Measurements from ENCODE around the gene MBD2. TPM values are rescaled to one million over a fixed set of nuclear protein-coding genes. Genes with fewer than 3 reads are reported as not detected.
A peak's percentile ranks its signal among the peaks of the same experiment; 100 is the strongest.

The MBD2 gene
- total RNA-seq, 1 experiment from 2014 or later = 37.0 TPM

DNA sequence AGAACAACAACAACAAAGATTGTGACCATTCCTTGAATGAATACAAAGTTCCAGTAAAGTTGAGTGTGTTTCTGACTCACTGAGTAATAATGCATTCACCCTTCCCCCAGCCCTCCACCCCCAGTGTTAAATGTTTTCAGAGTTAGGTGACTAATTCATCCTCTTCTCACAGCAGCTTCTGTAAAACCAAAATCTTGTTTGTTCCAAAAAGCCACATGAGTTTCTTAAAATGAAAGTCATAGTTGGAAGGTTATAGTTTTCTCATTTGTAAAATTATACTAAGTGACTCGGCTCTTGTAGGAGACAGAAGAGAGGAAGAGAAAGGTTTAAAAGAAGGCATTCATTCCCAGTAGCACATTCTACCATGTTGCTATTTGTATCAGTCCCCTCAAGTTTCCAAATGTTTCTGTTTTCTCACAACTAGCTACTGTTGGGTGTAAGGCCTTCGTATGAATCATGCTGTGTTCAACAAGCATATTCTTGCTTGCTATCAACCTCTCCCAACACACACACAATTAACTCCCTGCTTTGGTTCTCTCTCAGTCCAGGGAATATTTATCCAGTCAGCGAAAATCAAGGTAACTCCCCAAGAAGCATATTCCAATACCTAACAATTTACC lies 75.3 kb downstream of the MBD2 start:
- Histone ChIP-seq H3K4me3 (ENCODE audit: low read length) (peak overlapping the region; percentile 55), H3K4me2 (ENCODE audit: low read length) (peak overlapping the region; percentile 80), H3K27me3 (ENCODE audit: low read length) (no peaks in the 10 kb centered on the region), H3K4me1 (ENCODE audit: insufficient read depth, low read length) (peaks cover 47% of the 10 kb centered on the region), H3K79me2 (ENCODE audit: low read length) (no peaks in the 10 kb centered on the region), H2AFZ (ENCODE audit: low read length) (peak overlapping the region; percentile 52), H3K9ac (ENCODE audit: low read length) (peak overlapping the region; percentile 64), H3K36me3 (ENCODE audit: low read depth, low read length) (peaks cover under 1% of the 10 kb centered on the region; the same call in 1 of the 2 replicates), H4K20me1 (ENCODE audit: low read length) (no peaks in the 10 kb centered on the region), H3K9me3 (ENCODE audit: low read length) (no peaks in the 10 kb centered on the region), H3F3A (ENCODE audit: low read length, unreplicated experiment) (peaks cover 9% of the 10 kb centered on the region), H3K9me2 (replicated peaks; ENCODE audit: low read length) (no peaks in the 10 kb centered on the region), H3K27ac (ENCODE audit: low read length) (peak overlapping the region; percentile 96)
- ChIA-PET CTCF (interaction anchor here (0.5 to 0.6 kb wide), 2 partner anchors 121 to 240 kb away, joined by 3 to 4 read pairs; partner anchors contain the start of gene POLI), POLR2A (ENCODE audit: unreplicated experiment) (no interaction called here)
- intact Hi-C loops (cut with micrococcal nuclease) = loop anchor here (2.0 kb wide), 1 partner anchor 18 kb away; no protein-coding TSS in a partner anchor
- ATAC-seq (peak; percentile 77), DNase-seq (peak; percentile 91)
- BruUV-seq (replicated peaks) = TSS peak; percentile 50
- TF ChIP-seq, protein P1, sequence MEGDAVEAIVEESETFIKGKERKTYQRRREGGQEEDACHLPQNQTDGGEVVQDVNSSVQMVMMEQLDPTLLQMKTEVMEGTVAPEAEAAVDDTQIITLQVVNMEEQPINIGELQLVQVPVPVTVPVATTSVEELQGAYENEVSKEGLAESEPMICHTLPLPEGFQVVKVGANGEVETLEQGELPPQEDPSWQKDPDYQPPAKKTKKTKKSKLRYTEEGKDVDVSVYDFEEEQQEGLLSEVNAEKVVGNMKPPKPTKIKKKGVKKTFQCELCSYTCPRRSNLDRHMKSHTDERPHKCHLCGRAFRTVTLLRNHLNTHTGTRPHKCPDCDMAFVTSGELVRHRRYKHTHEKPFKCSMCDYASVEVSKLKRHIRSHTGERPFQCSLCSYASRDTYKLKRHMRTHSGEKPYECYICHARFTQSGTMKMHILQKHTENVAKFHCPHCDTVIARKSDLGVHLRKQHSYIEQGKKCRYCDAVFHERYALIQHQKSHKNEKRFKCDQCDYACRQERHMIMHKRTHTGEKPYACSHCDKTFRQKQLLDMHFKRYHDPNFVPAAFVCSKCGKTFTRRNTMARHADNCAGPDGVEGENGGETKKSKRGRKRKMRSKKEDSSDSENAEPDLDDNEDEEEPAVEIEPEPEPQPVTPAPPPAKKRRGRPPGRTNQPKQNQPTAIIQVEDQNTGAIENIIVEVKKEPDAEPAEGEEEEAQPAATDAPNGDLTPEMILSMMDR (conservative IDR thresholded peaks at IDR 0.05; ENCODE audit: low read depth, low read length) = no peak
- TF ChIP-seq EZH2phosphoT487 (IDR thresholded peaks at IDR 0.05; ENCODE audit: borderline replicate concordance, low read length) = no peak
- no peak for TF ChIP-seq EZH2 (IDR thresholded peaks at IDR 0.05; ENCODE audit: low read length, unreplicated experiment)

DNA sequence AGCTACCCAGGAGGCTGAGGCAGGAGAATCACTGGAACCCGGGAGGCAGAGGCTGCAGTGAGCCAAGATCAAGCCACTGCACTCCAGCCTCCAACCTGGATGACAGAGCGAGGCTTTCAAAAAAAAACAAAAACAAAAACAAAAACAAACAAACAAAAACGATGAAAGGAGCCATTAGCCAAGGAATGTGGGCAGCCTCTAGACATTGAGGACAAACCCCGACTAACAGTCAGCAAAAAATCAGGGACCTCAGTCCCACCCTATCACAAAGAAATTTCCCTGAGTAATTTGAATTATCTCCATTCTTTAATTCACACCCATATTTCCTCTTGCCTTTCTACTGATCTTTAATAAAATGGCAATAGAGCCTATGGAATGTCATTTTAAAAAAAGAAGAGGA lies 75.8 kb downstream of the MBD2 start:
- no peak overlapping the region for H3K4me3 ChIP-seq (ENCODE audit: low read length)
- H3K4me2 ChIP-seq (ENCODE audit: low read length) = peak overlapping the region; percentile 80
- no peaks in the 10 kb centered on the region for H3K79me2 ChIP-seq (ENCODE audit: low read length)
- intact Hi-C loops (cut with micrococcal nuclease) = loop anchor here (2.0 kb wide), 1 partner anchor 18 kb away; no protein-coding TSS in a partner anchor
- no TSS peak for BruUV-seq (replicated peaks)
- no peaks in the 10 kb centered on the region for H3K9me2 ChIP-seq (replicated peaks; ENCODE audit: low read length)
- CTCF ChIA-PET = interaction anchor here (0.5 to 0.6 kb wide), 2 partner anchors 121 to 241 kb away, joined by 3 to 4 read pairs; partner anchors contain the start of gene POLI
- DNase-seq (no peak), ATAC-seq (no peak; the same call in 1 of the 2 replicates)
- peak overlapping the region; percentile 96 for H3K27ac ChIP-seq (ENCODE audit: low read length)
- POLR2A ChIA-PET (ENCODE audit: unreplicated experiment) = no interaction called here
- H3K9me3 ChIP-seq (ENCODE audit: low read length) = no peaks in the 10 kb centered on the region
- H3K4me1 ChIP-seq (ENCODE audit: insufficient read depth, low read length) = peaks cover 47% of the 10 kb centered on the region
- H2AFZ ChIP-seq (ENCODE audit: low read length) = no peak overlapping the region
- H3K27me3 ChIP-seq (ENCODE audit: low read length) = no peaks in the 10 kb centered on the region
- H3K36me3 ChIP-seq (ENCODE audit: low read depth, low read length) = no peaks in the 10 kb centered on the region; the same call in none of the 2 replicates
- TF ChIP-seq, protein P1 (conservative IDR thresholded peaks at IDR 0.05; ENCODE audit: low read depth, low read length) = no peak
- TF ChIP-seq EZH2 (IDR thresholded peaks at IDR 0.05; ENCODE audit: low read length, unreplicated experiment) (no peak), EZH2phosphoT487 (IDR thresholded peaks at IDR 0.05; ENCODE audit: borderline replicate concordance, low read length) (no peak)
- peaks cover 9% of the 10 kb centered on the region for H3F3A ChIP-seq (ENCODE audit: low read length, unreplicated experiment)
- peak overlapping the region; percentile 41; the same call in 1 of the 2 replicates for H3K9ac ChIP-seq (ENCODE audit: low read length)
- H4K20me1 ChIP-seq (ENCODE audit: low read length) = no peaks in the 10 kb centered on the region

DNA sequence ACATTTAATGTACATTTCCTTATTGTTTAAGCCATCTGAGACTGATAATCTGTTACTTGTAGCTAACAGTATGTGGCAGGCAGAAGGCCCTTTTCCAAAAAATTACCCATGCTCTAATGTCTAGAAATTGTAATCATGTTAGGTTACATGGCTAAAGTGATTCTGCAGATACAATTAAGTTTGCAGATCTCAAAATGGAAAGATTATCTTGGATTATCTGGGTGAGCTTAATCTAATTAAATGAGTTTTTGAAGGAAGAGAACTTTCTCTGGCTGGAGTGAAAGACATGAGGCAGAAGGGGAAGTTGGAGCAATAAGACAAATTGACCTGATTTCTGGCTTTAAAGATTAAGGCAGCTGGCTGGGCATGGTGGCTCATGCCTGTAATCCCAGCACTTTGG lies 76.3 kb downstream of the MBD2 start:
- intact Hi-C loops (cut with micrococcal nuclease) = loop anchor here (2.0 kb wide), 1 partner anchor 17 kb away; no protein-coding TSS in a partner anchor
- ChIA-PET CTCF (no interaction called here), POLR2A (ENCODE audit: unreplicated experiment) (no interaction called here)
- Histone ChIP-seq H3K27ac (ENCODE audit: low read length) (peak overlapping the region; percentile 96), H3K79me2 (ENCODE audit: low read length) (no peaks in the 10 kb centered on the region), H3K9ac (ENCODE audit: low read length) (no peak overlapping the region), H3K9me3 (ENCODE audit: low read length) (no peaks in the 10 kb centered on the region; the same call in 1 of the 2 replicates), H3K9me2 (replicated peaks; ENCODE audit: low read length) (no peaks in the 10 kb centered on the region), H3F3A (ENCODE audit: low read length, unreplicated experiment) (peaks cover 9% of the 10 kb centered on the region), H3K36me3 (ENCODE audit: low read depth, low read length) (peaks cover 5% of the 10 kb centered on the region; the same call in 1 of the 2 replicates), H2AFZ (ENCODE audit: low read length) (no peak overlapping the region), H3K4me1 (ENCODE audit: insufficient read depth, low read length) (peaks cover 47% of the 10 kb centered on the region), H4K20me1 (ENCODE audit: low read length) (no peaks in the 10 kb centered on the region), H3K4me2 (ENCODE audit: low read length) (no peak overlapping the region), H3K27me3 (ENCODE audit: low read length) (no peaks in the 10 kb centered on the region), H3K4me3 (ENCODE audit: low read length) (no peak overlapping the region)
- DNase-seq (no peak), ATAC-seq (no peak)
- TF ChIP-seq, protein P1 (conservative IDR thresholded peaks at IDR 0.05; ENCODE audit: low read depth, low read length) = no peak
- TF ChIP-seq EZH2 (IDR thresholded peaks at IDR 0.05; ENCODE audit: low read length, unreplicated experiment) (no peak), EZH2phosphoT487 (IDR thresholded peaks at IDR 0.05; ENCODE audit: borderline replicate concordance, low read length) (no peak)
- BruUV-seq (replicated peaks) = no TSS peak
